HG02588 (cell line): ENCODE measurements around the gene CENPO.
"Not testable (repeated sequence)": the region's sequence is repeated elsewhere in the genome, so short reads cannot be mapped to it uniquely, and the experiment has no call there.

Source experiments
- ATAC-seq: cut with Tn5 transposase; IDR thresholded peaks from one replicate; pipeline ENCODE4 v1.9.1; 2021; ENCODE audit warnings: mild to moderate bottlenecking, moderate library complexity; ENCODE audit not compliant: unreplicated experiment

The CENPO gene

DNA sequence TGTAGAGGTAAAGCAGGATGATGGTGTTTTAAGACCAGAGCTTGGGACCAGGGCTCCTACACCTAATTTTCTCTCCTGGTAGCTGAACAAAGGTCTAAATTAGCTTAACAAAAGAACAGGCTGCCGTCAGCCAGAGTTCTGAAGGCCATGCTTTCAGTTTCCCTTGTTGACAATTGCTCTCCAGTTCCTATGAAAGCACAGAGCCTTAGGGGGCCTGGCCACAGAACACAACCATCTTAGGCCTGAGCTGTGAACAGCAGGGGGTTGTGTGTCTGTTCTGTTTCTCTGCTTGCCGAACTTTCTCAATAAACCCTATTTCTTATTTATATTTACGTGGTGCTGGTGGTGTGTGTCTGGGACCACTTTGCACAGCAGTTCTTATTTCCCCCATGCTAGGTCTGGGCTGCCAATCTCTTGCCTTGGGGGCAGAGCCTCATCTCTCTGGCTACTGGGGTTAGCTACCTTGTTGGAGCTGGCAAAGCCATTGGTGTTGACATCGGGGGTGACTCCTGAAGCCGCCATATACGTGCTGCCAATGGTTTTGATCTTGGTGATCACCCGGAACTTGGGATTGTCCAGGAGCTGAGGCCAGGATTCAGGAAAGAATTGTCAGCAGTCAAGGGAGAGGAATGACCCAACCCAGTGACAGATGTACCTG, 29.0 kb downstream of the CENPO start:
- no peak for ATAC-seq

DNA sequence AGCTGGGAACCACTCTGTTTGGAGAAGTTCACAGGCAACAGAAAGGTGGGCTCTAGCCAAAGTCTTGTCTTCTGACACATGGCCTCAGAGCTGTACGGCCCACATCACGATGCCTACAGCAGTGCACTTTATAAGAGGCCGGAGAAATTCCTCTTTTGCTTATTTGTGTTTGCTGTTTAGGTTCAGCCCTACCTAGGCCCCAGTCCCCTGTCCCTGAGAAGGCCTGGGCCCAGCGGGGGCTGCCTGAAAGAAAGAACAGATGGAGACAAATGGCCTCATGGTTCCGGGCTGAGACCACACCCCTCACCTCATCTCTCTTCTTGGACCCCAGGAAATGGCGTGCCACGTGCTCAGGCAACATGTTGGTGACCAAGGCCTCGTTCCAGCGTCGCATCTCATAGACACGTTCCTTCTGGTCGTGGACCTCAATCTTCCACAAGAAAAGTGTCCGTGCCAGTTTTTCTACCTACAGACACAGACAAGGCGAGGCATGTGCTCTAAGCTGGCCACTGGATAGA, 30.9 kb downstream of the CENPO start:
- ATAC-seq, result no peak

DNA sequence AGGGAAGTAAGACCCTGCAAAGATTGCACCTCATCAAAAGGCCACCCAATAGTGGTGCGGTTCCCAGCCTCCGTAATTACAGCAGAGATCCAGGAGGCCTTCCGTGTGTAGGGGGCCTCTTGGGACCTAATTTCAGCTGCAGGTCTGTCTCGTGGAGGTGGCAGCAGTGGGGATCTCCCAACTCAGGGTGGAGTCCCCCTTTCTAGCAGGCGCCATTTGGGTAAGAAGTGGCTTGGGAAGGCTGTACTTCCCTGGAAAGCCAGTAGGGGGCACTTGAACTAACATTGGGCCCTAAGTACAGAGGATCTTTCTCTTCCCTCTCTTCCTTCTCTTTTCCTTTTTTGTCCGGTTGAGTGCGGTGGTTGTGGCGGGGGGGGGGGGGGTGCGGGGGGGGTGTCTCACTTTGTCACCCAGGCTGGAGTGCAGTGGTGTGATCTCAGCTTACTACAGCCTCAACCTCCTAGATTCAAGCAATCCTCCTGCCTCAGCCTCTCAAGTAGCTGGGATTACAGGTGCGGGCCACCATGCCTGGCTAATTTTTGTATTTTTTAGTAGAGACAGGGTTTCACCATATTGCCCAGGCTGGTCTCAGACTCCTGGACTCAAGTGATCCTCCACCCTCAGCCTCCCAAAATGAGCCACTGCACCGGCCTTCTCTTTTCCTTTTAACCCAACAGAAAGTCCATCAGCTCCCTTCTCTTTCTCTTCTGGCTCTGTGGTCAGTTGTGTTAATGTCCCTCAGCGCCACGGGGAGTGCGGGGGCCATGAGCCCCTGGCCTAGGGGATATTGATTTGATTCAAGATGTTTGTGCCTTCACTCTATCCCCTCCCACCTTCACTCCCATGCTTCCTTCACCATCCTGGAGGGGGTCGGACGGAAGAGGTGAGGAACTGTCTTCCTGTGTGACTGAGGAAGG, 32.0 kb downstream of the CENPO start:
- ATAC-seq, result no peak

DNA sequence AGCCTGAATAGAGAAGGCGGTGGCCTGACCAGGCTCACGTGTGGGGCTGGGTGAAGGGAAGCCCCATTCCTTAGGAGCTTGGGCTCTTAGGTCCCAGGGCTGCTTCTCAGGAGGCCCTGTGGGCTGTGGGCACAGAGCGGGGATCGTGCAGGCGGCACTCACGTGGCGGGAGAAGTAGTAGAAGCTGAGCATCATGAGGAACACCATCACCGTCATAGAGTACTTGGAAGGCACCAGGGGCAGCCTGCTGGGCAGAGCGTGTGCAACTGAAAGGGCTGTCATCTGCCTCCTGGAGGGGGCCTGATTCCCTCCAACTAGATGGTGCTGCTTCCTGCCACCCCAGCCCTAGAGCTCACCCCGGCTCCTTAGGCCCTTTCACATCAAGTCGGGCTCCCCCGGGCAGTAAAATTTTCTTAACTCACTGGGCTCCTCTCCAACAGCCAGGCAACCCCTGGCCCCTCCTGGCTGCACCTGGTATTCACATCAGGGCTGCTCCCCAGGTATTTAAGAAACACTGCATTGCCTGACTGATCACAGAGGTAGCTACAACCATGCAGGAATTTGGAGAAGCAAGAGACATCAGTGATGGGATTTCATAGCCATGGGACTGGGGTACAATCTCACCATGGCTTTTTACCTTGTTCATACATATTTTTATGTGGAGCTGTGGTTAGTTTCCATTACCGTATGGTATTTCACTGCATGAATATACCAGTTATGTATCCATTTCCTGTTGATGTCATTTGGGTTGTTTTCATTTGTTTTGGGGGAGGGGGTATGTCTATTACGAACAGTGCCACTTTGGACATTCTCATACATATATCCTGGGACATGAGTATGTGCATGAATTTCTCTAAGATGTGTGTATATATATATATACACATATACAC, 32.9 kb downstream of the CENPO start:
- ATAC-seq, result no peak

DNA sequence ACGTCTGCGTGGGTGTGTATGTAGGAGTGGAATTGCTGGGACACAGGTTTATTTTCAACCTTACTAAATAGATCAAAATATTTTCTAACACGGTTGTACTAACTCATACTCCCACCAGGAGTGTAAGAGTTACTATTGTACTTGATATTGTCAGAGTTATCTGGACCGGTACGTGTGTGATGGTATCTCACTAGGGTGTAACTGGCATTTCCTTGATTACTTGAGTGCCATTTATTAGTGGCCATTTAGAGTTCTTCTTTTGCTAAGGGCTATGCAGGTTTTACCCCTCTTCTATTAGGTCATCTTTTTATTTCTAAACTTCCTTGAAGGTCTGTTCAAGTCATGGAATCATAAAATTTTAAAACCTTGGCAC, 33.5 kb downstream of the CENPO start:
- ATAC-seq, result no peak

DNA sequence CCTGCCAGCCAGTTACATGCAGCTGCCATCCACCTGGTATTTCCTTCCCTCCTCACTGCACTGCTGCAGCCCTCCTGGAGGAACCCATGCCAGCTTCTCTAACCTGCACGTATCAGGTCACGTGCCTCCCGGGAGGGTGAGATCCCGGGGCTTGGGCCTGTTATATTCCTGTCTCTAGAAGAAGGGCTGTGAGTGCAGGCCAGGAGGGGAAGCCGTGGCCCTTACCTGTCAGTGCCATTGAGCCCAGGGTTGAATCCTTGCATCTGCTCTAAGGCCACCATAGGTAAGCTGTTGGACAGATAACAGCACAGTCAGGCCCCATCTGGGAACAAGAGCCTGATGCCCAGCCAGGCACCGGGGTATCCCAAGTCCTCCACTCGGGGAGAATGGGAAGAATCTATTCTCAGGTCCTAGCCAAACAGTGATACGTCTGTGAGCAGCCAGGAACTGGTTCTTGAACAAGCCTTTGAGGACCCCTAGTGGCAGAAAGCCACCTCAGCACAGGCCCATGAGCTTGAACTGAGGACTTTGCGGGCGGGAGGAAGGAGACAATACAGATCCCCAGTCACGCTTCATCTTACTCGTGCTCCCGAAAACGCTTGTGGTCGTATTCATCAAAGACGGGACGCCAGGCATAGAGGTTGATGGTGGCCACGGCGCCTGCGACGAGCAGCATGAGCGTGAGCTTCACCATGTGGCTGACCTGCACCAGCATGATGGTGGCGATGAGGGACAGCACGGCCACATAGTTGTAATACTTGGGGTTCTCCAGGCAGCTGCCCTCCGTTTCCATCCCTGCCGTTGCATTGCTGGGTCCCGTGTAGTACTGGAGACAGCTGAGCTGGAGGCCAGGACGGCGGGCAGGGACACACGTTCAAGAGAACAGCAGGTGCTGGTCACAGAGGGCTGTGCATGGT, 34.4 kb downstream of the CENPO start:
- peak; percentile 73 for ATAC-seq

DNA sequence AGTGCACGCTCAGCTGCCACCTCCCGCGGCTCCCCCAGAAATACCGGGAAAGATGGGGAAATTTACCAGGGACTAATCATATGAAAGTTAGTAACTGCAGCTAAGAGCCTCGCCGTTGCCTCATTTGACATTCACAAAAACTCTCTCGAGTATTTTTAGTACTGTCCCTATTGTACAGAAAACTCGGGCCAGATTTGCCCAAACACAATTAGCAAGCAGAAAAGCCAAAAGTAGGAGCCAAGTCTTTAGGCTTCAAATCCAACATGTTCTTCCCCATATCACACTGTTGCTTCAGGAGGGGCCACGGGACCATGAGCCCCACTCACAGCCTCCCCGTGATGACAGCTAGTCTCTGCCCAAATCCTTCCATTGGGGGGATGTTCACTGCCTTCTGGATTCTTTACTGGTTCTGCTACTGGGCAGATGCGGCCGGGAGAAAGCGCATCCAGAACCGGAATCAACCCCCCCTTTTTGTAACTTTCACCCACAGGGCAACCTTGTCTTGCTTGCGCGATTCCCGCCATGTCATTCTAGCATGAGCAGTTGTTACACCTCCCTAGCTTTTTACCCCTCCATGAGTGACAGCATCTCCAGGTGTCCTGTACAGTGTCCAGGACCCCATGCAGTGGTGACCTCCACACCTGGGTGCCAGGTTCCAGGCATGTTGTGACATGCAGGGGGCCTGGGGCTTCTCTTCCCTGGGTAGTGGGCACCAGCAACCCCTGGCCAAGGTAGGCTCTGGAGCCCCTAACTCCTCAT, 35.2 kb downstream of the CENPO start:
- no peak for ATAC-seq

DNA sequence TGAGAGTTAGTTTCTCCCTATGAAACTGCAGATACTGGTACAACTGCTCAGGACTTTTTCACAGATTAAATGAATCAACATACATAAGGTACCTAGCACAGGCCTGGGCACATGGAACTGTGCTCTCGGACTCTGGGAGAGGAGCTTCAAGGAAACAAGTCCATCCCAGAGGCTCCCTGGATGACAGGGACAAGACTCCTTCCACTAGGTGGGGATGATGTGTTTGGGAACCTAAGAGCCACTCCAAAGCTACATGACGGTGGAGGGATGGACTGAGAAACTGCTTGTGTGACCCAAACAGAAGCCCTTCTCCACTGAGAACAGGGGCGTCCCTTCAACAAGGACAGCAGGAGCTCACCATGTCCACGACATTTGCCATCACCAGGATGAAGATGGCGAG, 37.1 kb downstream of the CENPO start:
- ATAC-seq, result no peak

DNA sequence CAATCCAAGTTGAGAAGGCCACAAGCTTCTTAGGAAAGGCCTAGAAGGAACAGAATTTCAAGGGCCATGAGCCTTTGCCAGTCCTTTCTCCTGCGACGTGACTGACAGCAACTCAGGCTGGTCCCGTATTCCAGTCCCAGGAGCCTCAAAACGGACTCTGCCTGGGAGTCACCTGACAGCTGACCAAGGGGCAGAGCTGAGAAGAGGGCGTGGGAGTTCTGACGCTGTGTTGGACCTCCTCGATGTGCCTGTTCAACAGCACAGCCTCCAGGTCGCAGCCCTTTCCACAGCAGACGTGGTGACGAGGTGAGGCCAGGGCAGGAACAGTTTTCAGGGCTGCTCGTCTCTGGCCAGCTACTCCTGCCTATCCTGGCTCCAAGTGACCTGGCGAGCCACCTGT, 37.6 kb downstream of the CENPO start:
- ATAC-seq, result no peak

DNA sequence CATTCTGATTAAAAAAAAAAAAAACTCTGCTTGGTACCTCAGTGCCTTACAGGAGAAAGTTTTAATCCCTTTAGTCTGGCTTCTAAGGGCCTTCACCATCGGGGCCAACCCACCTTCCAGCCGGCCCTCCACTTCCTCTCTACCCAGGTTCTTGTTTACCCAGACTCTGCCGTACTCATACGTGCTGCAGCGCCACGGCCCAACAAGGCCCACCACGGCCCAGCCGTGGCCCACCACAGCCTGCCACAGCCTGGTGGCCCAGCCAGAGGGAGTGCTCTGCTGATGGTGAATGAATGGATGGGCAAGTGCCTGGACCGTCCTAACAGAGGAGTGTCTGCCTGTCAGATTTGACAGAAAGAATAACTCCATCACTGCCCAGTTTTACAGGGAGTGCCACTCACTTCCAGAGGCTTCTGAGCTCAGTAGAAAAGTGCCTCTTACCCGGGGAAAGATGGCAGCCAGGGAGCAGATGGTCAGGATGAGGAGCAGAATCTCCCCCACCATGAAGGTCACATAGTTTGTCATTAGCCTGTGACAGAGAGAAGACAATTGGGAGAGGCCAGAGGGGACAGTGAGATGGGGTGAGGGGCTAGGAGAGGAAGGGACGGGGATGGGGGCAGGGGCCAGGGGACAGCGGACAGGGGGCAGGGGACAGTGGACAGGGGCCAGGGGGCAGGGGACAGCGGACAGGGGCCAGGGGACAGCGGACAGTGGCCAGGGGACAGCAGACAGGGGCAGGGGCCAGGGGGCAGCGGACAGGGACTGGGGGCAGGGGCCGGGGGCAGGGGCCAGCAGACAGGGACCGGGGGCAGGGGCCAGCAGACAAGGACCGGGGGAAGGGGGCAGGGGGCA, 38.2 kb downstream of the CENPO start:
- no peak for ATAC-seq

DNA sequence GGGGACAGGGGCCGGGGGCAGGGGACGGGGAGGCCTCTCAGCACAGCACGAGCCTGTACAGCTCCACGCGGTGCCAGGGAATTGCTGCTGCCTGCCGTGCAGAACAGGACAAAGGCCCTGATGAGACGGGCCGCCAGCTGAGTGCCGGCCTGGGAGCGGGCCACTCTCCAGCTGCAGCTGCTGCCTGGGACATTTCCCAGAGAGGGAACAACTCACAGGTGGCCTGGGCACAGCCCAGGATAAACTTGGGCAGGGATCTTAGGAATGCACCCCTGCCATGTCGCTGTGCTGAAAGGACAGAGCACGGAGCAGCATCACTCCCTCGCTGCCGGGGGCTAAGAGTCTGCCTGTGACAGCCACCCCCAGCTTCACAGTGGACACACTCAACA, 38.8 kb downstream of the CENPO start:
- ATAC-seq, result no peak

DNA sequence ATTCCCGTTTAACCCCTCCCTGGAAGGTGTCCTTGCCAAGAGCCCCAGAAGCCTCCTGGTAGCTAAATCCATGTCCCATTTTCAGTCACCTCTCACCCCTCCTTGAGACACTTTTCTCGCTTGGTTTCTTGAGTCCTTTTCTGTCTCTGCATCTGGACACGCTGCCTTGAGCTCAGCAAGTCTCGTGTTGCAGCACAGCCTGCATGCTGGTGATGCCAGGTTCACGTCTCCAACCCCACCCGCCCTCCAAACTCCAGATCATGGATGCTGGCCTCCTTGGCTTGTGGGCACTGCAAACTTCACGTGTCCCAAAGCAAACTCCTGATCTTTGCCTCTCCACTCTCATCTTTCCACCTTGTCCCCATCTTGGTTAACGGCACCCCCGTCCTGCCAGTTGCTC, 39.3 kb downstream of the CENPO start:
- no peak for ATAC-seq

DNA sequence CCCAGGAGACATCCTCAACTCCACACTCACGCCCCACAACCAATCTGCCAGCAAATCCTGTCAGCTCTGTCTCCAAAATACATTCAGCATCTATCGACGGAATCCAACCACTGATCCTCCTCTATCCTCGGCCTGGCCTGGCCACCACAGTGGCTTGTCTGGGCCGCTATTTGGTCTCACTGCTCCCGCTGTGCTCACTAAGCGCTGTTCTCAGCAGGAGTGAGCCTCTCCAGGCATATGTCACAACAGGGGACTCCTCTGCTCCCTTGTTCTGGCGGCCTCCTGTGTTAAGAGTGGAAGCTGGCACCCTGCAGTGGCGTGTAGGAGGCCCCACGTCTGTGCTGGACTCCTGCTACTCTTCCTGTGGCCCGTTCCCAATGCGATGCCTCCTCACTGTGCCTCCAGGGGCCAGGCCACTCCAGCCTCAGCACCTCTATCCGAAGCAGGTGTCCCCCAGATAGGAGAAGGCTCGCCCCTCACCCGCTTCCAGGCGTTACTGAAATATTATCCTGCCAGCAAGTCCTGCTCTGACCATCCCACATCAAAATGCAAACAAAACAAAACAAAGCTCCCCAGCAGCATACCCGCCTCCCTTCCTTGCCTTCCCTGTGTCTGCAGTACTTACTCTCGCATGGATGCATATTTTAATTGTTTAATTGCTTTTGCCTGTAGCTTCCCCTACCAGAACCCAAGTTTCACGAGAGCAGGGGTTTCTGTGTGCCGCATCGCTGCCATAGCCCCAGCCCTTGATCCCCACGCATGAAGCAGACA, 39.9 kb downstream of the CENPO start:
- no peak for ATAC-seq

DNA sequence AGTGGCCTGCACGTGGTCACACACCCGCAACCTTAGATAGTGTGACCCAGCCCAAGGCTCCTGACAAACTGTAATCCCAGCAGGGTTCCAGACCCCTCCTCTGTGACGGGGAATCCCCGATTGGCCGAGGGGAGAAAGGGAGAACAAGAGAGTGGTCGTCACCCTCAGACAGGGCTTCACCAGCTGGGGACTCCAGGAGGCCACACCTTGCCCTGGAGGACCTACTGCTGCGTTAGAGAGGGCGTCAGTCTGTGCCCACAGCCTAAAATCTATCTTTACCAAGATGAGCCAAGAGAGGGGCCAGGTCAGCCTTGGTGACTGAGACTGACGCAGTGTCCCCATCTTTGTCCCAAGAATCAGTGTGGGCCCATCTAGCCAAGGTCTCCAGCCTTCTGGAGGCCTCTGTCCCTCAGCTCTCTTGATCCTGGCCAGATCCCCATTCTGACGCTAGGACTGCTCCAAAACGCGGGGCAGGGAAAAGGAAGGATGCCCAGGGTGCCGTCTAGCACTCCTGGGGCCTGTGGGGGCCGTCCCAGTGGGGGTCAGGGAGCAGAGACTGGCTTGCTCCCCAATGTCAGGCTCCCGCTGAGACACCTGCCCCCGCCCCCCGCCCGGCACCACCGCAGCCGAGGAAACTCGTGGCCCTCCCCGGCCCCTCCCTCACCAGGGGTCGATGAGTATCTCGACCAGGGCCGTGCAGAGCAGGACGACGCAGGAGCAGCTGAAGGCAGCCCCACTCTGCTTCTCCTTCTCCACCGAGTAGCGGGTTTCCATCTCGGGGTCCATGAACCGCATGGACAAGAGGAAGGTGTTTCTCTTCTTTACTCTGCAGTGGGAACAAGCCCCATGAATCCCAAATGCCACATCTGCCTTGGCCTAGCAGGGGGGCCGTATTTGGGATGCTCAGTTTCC, 40.9 kb downstream of the CENPO start:
- ATAC-seq, result no peak

DNA sequence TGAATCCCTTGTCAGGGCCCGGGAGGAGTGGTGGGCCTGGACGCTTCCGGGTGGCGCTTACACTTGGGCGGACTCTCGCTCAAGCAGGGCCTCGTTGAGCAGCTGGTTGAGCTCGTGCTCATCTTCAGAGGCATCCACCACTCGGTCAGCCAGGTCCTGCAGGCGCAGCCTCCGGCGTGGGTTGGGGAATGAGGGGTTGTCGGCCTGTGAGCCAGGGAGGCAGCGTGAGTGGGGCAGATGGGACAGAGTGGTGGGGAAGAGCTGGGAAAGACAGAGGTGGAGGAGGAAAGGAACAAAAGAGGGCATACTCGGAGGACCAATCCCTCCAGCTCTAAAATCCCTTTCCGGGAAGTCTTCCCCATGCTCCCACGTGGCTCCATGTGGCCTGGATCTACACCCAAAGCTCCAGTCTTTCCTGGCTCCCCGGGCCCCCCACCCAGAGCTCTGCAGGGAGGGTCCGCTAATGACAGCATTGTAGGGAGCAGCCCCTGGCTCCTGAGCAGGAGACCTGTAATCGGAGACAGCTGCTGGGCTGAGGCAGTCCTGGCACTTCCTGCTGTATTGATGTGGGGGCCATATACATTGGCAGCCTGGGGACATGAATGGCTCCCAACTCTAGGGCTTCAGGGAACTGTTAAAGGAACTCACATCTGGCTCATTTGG, 41.6 kb downstream of the CENPO start:
- ATAC-seq, result no peak

DNA sequence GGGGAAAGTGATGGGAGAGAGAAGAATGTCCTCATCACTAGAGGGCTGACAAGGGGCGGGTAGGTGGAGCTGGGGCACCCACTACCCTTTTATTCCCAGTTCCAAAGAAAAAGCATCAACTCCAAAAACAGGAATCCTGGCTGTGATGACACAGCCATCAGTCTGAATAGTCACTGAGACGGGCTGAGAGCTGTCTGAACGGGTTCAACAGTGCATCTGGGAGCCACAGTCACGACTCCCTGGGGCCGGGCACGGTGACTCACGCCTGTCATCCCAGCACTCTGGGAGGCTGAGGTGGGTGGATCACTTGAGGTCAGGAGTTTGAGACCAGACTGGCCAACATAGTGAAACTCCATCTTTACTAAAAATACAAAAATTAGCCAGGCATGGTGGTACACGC, 42.2 kb downstream of the CENPO start:
- ATAC-seq, result not testable (repeated sequence)
